ENCODE results near the gene PGBD5. TPM values are rescaled to one million over a fixed set of nuclear protein-coding genes. Genes with fewer than 3 reads are reported as not detected.

PGBD5 gene
- total RNA-seq, 4 donors from 2014 or later, result 0.79 to 2.6 (median 1.1) TPM

- TF ChIP-seq POLR2AphosphoS5 (IDR thresholded peaks at IDR 0.05), result no peak
- TF ChIP-seq POLR2A (IDR thresholded peaks at IDR 0.05), result no peak
- no peak overlapping the region for H3K27ac ChIP-seq
- in situ Hi-C loops (cut with MboI; ENCODE audit: low pct_ligation_motif_present in 1 of 4, low pct_unique_long_range_greater_than_20kb in 1 of 4, low sequenced_read_pairs in 3 of 4) (no loop called here), intact Hi-C loops (cut with DNase I; ENCODE audit: low total_unique reads) (no loop called here)
- no peaks in the 10 kb centered on the region for H3K4me1 ChIP-seq
- H3K36me3 ChIP-seq, result no peaks in the 10 kb centered on the region
- 71% methylated on average over 7 of the region's 7 CpGs; no CpG with 5 or more reads in 1 of the 2 donors for WGBS, 2 donors (ENCODE audit: low coverage in 1 of 2)
- no peak overlapping the region for H3K4me3 ChIP-seq
- H3K27me3 ChIP-seq, result peaks cover 10% of the 10 kb centered on the region
- no peaks in the 10 kb centered on the region for H3K9me3 ChIP-seq
- DNase-seq, result no peak
These were observed 132.8 kb downstream of the PGBD5 start for GRCh38 chr1:230293390-230293700.

- Histone ChIP-seq H3K27ac (no peak overlapping the region), H3K27me3 (peaks cover 15% of the 10 kb centered on the region), H3K36me3 (no peaks in the 10 kb centered on the region), H3K4me1 (no peaks in the 10 kb centered on the region), H3K9me3 (no peaks in the 10 kb centered on the region), H3K4me3 (no peak overlapping the region)
- in situ Hi-C loops (cut with MboI; ENCODE audit: low pct_ligation_motif_present in 1 of 4, low pct_unique_long_range_greater_than_20kb in 1 of 4, low sequenced_read_pairs in 3 of 4), result no loop called here
- no peak for DNase-seq
- intact Hi-C loops (cut with DNase I; ENCODE audit: low total_unique reads), result no loop called here
- TF ChIP-seq CTCF (IDR thresholded peaks at IDR 0.05) (no peak), POLR2AphosphoS5 (IDR thresholded peaks at IDR 0.05) (no peak), POLR2A (IDR thresholded peaks at IDR 0.05) (no peak), EP300 (IDR thresholded peaks at IDR 0.05; ENCODE audit: low read depth) (no peak)
- 80 to 82% methylated on average over 6 to 12 of the region's 12 CpGs for WGBS, 2 donors (ENCODE audit: low coverage in 1 of 2)
These were observed 133.3 kb downstream of the PGBD5 start for GRCh38 chr1:230292689-230293389.

GRCh38 chr1:230291731-230292620, 134.2 kb downstream of the PGBD5 start:
- Histone ChIP-seq H3K27ac (no peak overlapping the region), H3K4me3 (no peak overlapping the region), H3K27me3 (peaks cover 19% of the 10 kb centered on the region), H3K4me1 (no peaks in the 10 kb centered on the region), H3K9me3 (no peaks in the 10 kb centered on the region), H3K36me3 (no peaks in the 10 kb centered on the region)
- no peak for DNase-seq
- TF ChIP-seq POLR2A (IDR thresholded peaks at IDR 0.05), result no peak
- no peak for TF ChIP-seq EP300 (IDR thresholded peaks at IDR 0.05; ENCODE audit: low read depth)
- TF ChIP-seq POLR2AphosphoS5 (IDR thresholded peaks at IDR 0.05), result no peak
- no peak for TF ChIP-seq CTCF (IDR thresholded peaks at IDR 0.05)
- in situ Hi-C loops (cut with MboI; ENCODE audit: low pct_ligation_motif_present in 1 of 4, low pct_unique_long_range_greater_than_20kb in 1 of 4, low sequenced_read_pairs in 3 of 4), result no loop called here
- intact Hi-C loops (cut with DNase I; ENCODE audit: low total_unique reads), result no loop called here
- 20 to 73% methylated on average over 1 to 28 of the region's 28 CpGs for WGBS, 2 donors (ENCODE audit: low coverage in 1 of 2)

GRCh38 chr1:230289350-230289644, 136.8 kb downstream of the PGBD5 start:
- H3K4me1 ChIP-seq, result no peaks in the 10 kb centered on the region
- TF ChIP-seq POLR2AphosphoS5 (IDR thresholded peaks at IDR 0.05) (no peak), CTCF (IDR thresholded peaks at IDR 0.05) (no peak), POLR2A (IDR thresholded peaks at IDR 0.05) (no peak), EP300 (IDR thresholded peaks at IDR 0.05; ENCODE audit: low read depth) (no peak)
- 87 to 100% methylated on average over 1 to 5 of the region's 5 CpGs for WGBS, 2 donors (ENCODE audit: low coverage in 1 of 2)
- H3K4me3 ChIP-seq, result no peak overlapping the region
- H3K27me3 ChIP-seq, result peaks cover 19% of the 10 kb centered on the region
- in situ Hi-C loops (cut with MboI; ENCODE audit: low pct_ligation_motif_present in 1 of 4, low pct_unique_long_range_greater_than_20kb in 1 of 4, low sequenced_read_pairs in 3 of 4), result no loop called here
- no peak for DNase-seq
- H3K36me3 ChIP-seq, result no peaks in the 10 kb centered on the region
- no peaks in the 10 kb centered on the region for H3K9me3 ChIP-seq
- intact Hi-C loops (cut with DNase I; ENCODE audit: low total_unique reads), result no loop called here
- H3K27ac ChIP-seq, result no peak overlapping the region

All from transverse colon (tissue), 4 donors.